ENCODE measurements around the gene NLGN1.

Gene NLGN1

GRCh38 chr3:173617490-173617889 is 219.9 kb downstream of the NLGN1 start:
- H3K4me3 ChIP-seq (ENCODE audit: low read depth, low read length) = no peak overlapping the region
- DNase-seq (ENCODE audit: low read depth) = no peak
- no peak for TF ChIP-seq MAX (IDR thresholded peaks at IDR 0.05; ENCODE audit: low read depth, low read length)
- TF ChIP-seq POLR2A (IDR thresholded peaks at IDR 0.05; ENCODE audit: extremely low read depth, insufficient read length) = no peak
- no peak for TF ChIP-seq CTCF (IDR thresholded peaks at IDR 0.05; ENCODE audit: low read depth, low read length)
- TF ChIP-seq MYC (IDR thresholded peaks at IDR 0.05; ENCODE audit: low read depth, low read length) = no peak

- TF ChIP-seq CTCF (IDR thresholded peaks at IDR 0.05; ENCODE audit: low read depth, low read length) = no peak
- TF ChIP-seq MAX (IDR thresholded peaks at IDR 0.05; ENCODE audit: low read depth, low read length) = no peak
- no peak for TF ChIP-seq POLR2A (IDR thresholded peaks at IDR 0.05; ENCODE audit: extremely low read depth, insufficient read length)
- no peak for TF ChIP-seq MYC (IDR thresholded peaks at IDR 0.05; ENCODE audit: low read depth, low read length)
- DNase-seq (ENCODE audit: low read depth) = no peak
- no peak overlapping the region for H3K4me3 ChIP-seq (ENCODE audit: low read depth, low read length)
Observed at GRCh38 chr3:173618148-173618547, 220.6 kb downstream of the NLGN1 start.

- H3K4me3 ChIP-seq (ENCODE audit: low read depth, low read length) = no peak overlapping the region
- no peak for TF ChIP-seq MAX (IDR thresholded peaks at IDR 0.05; ENCODE audit: low read depth, low read length)
- no peak for TF ChIP-seq CTCF (IDR thresholded peaks at IDR 0.05; ENCODE audit: low read depth, low read length)
- no peak for TF ChIP-seq MYC (IDR thresholded peaks at IDR 0.05; ENCODE audit: low read depth, low read length)
- TF ChIP-seq POLR2A (IDR thresholded peaks at IDR 0.05; ENCODE audit: extremely low read depth, insufficient read length) = no peak
- DNase-seq (ENCODE audit: low read depth) = no peak
Observed at GRCh38 chr3:173618703-173619102, 221.2 kb downstream of the NLGN1 start.

GRCh38 chr3:173622166-173622565 is 224.6 kb downstream of the NLGN1 start:
- H3K4me3 ChIP-seq (ENCODE audit: low read depth, low read length) = no peak overlapping the region
- no peak for DNase-seq (ENCODE audit: low read depth)
- TF ChIP-seq CTCF (IDR thresholded peaks at IDR 0.05; ENCODE audit: low read depth, low read length) (no peak), MYC (IDR thresholded peaks at IDR 0.05; ENCODE audit: low read depth, low read length) (no peak), MAX (IDR thresholded peaks at IDR 0.05; ENCODE audit: low read depth, low read length) (no peak), POLR2A (IDR thresholded peaks at IDR 0.05; ENCODE audit: extremely low read depth, insufficient read length) (no peak)

GRCh38 chr3:173624086-173624485 is 226.5 kb downstream of the NLGN1 start:
- DNase-seq (ENCODE audit: low read depth) = no peak
- no peak for TF ChIP-seq CTCF (IDR thresholded peaks at IDR 0.05; ENCODE audit: low read depth, low read length)
- no peak for TF ChIP-seq MYC (IDR thresholded peaks at IDR 0.05; ENCODE audit: low read depth, low read length)
- TF ChIP-seq MAX (IDR thresholded peaks at IDR 0.05; ENCODE audit: low read depth, low read length) = no peak
- TF ChIP-seq POLR2A (IDR thresholded peaks at IDR 0.05; ENCODE audit: extremely low read depth, insufficient read length) = no peak
- H3K4me3 ChIP-seq (ENCODE audit: low read depth, low read length) = no peak overlapping the region

GRCh38 chr3:173630849-173631248 is 233.3 kb downstream of the NLGN1 start:
- DNase-seq (ENCODE audit: low read depth) = no peak

More at GRCh38 chr3:173630849-173631248, 233.3 kb downstream of the NLGN1 start:
- no peak overlapping the region for H3K4me3 ChIP-seq (ENCODE audit: low read depth, low read length)
- TF ChIP-seq MAX (IDR thresholded peaks at IDR 0.05; ENCODE audit: low read depth, low read length) = no peak
- TF ChIP-seq CTCF (IDR thresholded peaks at IDR 0.05; ENCODE audit: low read depth, low read length) = no peak
- TF ChIP-seq MYC (IDR thresholded peaks at IDR 0.05; ENCODE audit: low read depth, low read length) = no peak
- no peak for TF ChIP-seq POLR2A (IDR thresholded peaks at IDR 0.05; ENCODE audit: extremely low read depth, insufficient read length)

Data from NB4 (cell line).